ENCODE results near the gene CBLIF.
A peak's percentile ranks its signal among the peaks of the same experiment; 100 is the strongest.
"Not testable (repeated sequence)": the region's sequence is repeated elsewhere in the genome, so short reads cannot be mapped to it uniquely, and the experiment has no call there.

The CBLIF gene

GRCh38 chr11:59845399-59845798 lies at the start of gene CBLIF:
TSS of gene CBLIF (minus strand) at chr11:59845499. CDS start at chr11:59845453, 46 bp downstream.
- DNase-seq (ENCODE audit: low spot score) = no peak

GRCh38 chr11:59894616-59895015 lies 49.3 kb upstream of the CBLIF start:
- no peak for DNase-seq (ENCODE audit: low spot score)

GRCh38 chr11:59891781-59892181 lies 46.5 kb upstream of the CBLIF start:
- no peak for DNase-seq (ENCODE audit: low spot score)

GRCh38 chr11:59887156-59887555 lies 41.9 kb upstream of the CBLIF start:
- DNase-seq (ENCODE audit: low spot score) = not testable (repeated sequence)

- no peak for DNase-seq (ENCODE audit: low spot score)
These were observed 38.3 kb upstream of the CBLIF start for GRCh38 chr11:59883597-59883996.

- no peak for DNase-seq (ENCODE audit: low spot score)
These were observed 34.3 kb upstream of the CBLIF start for GRCh38 chr11:59879567-59879966.

DNA sequence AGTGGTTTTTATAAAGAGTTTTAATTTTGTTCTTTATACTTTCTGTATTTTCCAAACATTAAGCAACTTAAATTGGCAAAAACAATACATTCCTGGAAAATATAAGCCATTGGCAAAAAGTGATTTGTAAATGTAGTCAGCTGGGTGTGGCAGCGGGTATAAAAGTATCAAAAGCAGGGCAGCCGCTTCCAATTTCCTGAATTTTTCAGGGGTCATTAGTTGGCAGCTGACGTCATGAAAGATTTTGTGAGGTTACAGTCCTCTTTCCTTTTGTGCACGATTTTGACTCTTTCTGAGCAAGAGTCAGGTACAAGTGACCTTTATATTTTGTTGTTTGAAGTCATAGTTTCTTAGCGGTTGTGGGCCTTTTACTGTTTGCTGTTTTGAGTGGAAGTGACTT lies 33.3 kb upstream of the CBLIF start, which contains the start of gene OOSP3:
TSS of gene OOSP3 (plus strand) at position 208 of the 400 bp plus-strand sequence. CDS start at position 235, 27 bp downstream.
- DNase-seq (ENCODE audit: low spot score) = no peak

DNA sequence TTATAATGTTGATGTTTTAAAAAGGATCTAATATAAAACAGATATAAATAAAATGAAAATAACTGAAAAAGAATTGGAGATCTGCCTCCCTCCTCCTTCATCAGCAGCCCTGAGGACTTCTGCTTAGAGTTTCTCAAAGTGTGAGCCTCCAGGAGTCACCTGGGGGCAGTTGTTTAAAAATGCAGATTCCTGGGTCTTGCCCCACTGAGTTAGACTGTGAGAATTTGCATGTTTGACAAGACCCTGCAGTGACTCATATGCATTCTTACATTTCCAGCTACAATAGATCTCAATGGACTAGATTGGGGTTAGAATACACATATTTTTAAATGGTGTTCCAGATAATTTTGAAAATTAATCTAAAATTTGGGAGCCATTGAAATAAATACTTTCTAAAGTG lies 32.5 kb upstream of the CBLIF start:
- DNase-seq (ENCODE audit: low spot score) = no peak

- no peak for DNase-seq (ENCODE audit: low spot score)
These were observed 32.0 kb upstream of the CBLIF start for GRCh38 chr11:59877325-59877724.

GRCh38 chr11:59875856-59876519 lies 30.7 kb upstream of the CBLIF start:
- DNase-seq (ENCODE audit: low spot score) = no peak

DNA sequence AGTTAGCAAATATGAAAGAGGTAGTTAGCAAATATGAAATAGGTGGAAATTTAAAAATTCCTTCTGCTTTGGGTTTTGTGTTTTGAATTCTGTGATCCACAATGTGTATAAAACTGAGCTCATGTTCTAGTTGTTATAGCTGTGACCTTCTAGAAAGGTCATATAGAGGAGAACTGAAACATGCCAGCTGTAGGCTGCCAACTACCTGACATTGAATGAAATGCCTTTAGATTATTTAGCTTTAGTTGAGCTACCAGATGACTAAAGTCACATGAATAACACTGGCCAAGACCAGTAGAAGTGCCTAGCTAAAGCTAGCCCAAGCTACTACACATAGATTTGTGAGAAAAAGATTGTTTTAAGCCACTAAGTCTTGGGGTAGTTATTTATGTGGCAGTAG lies 26.8 kb upstream of the CBLIF start:
- no peak for DNase-seq (ENCODE audit: low spot score)

DNA sequence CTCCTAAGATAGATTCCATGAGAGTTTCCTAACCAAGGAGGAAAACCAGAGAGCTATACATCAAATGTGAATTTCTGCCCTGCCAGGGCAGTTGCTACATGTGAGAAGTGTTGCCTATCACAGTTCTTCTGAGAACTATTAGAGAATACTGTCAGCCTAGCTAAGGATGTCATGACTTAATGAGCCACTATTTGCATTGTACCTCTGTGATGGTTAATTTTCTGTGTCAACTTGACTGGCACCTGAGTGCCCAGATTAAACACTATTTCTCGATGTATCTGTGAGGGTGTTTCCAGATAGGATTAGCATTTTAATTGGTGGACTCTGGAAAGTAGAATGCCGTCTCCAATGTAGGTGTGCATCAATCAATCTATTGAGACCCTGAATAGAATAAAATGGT lies 22.6 kb upstream of the CBLIF start:
- no peak for DNase-seq (ENCODE audit: low spot score)

DNA sequence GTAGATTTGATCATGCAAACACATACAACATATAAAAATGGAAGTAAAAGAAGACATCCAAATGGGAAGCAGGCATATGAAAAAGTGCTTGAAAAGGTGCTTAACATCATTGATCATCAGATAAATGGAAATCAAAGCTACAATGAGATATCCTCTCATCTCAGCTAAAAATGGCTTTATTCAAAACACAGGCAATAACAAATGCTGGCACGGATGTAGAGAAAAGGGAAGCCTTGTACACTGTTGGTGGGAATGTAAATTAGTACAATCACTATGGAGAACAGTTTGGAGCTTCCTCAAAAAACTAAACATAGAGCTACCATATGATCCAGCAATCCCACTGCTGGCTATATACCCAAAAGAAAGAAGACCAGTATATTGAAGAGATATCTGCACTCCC lies 21.5 kb upstream of the CBLIF start:
- DNase-seq (ENCODE audit: low spot score) = no peak

- DNase-seq (ENCODE audit: low spot score) = no peak
These were observed 21.1 kb upstream of the CBLIF start, which contains the start of gene TCN1 for GRCh38 chr11:59866397-59866796. TSS of gene TCN1 (minus strand) at chr11:59866487. CDS start at chr11:59866470, 17 bp downstream.

- DNase-seq (ENCODE audit: low spot score) = no peak
These were observed 19.7 kb upstream of the CBLIF start for GRCh38 chr11:59865031-59865430.

DNA sequence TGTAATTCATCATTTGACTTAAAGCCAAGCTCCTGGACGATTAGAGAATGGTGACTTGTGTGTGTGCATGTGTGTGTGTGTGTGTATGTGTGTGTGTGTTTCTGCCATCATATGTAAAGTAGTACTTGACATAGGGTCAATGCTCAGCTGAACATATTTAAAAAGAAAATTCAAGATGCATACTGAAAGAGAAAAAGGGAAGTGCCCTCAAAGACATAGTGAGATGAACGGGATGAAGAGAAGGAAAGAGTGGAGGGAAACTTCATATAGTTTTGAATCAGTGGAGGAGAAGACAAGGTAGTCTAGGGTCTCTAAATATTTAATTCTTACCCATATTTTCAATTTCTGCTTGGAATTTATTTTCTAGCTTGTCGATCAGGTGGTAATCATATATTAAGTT lies 17.0 kb upstream of the CBLIF start:
- DNase-seq (ENCODE audit: low spot score) = no peak

- DNase-seq (ENCODE audit: low spot score) = no peak
These were observed 14.4 kb upstream of the CBLIF start for GRCh38 chr11:59859673-59860072.

GRCh38 chr11:59857439-59858434 lies 12.4 kb upstream of the CBLIF start:
- DNase-seq (ENCODE audit: low spot score) = no peak

DNA sequence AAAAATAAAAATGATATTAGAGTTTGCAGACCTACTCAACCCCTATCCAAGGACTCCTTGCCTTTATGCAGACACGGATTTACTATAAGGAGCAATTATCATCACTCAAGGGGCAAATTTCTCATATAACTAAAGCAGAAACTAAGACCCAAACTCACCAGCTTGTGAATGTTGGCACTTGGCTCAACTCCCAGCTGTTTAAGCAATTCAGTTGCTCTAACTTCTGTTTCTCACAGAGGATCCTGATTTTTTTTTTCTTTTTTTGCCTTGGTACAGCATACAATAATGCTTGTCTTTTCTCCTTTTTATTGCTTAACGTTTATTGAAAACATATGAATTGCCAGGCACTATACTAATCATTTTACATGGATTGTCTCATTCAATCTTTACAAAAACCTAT lies 9.6 kb upstream of the CBLIF start:
- DNase-seq (ENCODE audit: low spot score) = peak; percentile 21

DNA sequence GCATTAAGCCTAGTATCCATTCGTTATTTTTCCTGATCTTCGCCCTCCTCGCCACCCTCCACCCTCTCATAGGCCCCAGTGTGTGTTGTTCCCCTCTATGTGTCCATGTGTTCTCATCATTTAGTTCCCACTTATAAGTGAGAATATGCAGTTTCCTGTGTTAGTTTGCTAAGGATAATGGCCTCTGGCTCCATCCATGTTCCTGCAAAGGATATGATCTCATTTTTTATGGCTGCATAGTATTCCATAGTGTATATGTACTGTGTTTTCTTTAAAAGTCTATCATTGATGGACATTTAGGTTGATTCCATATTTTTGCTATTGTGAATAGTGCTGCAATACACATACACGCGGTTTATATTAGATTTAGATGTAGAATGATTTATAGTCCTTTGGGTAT lies 6.1 kb upstream of the CBLIF start:
- not testable (repeated sequence) for DNase-seq (ENCODE audit: low spot score)

DNA sequence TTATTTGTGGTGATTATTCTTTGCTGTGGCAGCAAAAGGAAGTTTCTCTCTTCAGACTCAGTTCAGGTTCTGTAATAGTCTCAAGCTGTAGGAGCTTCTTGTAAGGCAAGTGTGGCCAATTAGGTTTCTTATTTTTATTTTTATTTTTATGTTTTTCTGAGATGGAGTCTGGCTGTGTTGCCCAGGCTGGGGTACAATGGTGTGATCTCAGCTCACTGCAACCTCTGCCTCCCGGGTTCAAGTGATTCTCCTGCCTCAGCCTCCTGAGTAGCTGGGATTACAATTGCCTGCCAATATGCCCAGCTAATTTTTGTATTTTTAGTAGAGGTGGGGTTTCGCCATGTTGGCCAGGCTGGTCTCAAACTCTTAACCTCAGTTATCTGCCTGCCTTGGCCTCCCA lies 4.3 kb upstream of the CBLIF start:
- not testable (repeated sequence) for DNase-seq (ENCODE audit: low spot score)

DNA sequence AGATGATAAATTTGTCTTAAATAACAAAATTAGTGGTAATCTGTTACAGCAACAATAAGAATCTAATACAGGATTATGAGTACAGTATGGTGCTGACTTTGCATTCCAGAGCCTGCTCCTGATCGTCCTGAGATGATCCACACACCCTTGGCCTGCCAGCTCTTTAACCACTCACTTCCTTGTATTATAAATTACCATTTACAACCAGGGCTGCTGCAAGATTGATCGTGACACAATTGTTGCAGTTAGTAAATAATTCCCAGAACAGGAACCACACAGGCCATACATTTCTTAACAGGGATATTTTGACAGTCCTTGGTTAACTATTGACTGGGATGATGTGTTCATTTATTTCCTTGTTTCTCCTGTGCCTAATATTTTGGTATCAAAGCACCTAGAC lies 3.8 kb upstream of the CBLIF start:
- no peak for DNase-seq (ENCODE audit: low spot score)

GRCh38 chr11:59848439-59848838 lies 3.1 kb upstream of the CBLIF start:
- not testable (repeated sequence) for DNase-seq (ENCODE audit: low spot score)

Data from Ammon's horn (tissue), 1 donor.